Stimulated activated CD4-positive, alpha-beta T cell treated with anti-CD3 and anti-CD28 coated beads, Interleukin-12 subunit alpha, Interleukin-12 subunit beta, amount 100 ng/mL, for 48 hours (primary cell): ENCODE data around the gene UCN2.
"Not testable (repeated sequence)": the region's sequence is repeated elsewhere in the genome, so short reads cannot be mapped to it uniquely, and the experiment has no call there.

Experiments
- DNase-seq, 3 donors: peaks; one replicate each; pipeline ENCODE4 v3.0.0-alpha.2; 2020; ENCODE audit warnings: low read depth in 2 of 3, low spot score in 1 of 3

The UCN2 gene

DNA sequence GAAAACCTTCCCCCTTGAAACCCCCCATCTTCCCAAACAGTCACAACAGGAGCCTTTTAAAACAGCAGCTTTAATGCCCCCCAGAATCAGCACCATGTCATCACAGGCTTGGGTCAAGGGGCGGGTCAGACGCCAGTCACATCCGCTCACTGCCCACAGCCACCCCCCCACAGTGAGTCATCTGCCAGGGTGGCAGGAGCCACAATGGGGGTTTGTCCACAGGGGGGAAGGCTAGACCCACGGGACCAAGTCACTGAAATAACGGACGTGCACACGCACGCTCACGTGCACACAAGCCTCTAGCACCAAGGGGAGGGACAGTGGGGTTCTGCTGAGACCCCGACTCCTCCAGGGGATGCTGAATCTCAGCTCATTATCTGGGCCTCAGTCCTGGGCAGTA lies 441 bp upstream of the UCN2 start:
- DNase-seq, result no peak

DNA sequence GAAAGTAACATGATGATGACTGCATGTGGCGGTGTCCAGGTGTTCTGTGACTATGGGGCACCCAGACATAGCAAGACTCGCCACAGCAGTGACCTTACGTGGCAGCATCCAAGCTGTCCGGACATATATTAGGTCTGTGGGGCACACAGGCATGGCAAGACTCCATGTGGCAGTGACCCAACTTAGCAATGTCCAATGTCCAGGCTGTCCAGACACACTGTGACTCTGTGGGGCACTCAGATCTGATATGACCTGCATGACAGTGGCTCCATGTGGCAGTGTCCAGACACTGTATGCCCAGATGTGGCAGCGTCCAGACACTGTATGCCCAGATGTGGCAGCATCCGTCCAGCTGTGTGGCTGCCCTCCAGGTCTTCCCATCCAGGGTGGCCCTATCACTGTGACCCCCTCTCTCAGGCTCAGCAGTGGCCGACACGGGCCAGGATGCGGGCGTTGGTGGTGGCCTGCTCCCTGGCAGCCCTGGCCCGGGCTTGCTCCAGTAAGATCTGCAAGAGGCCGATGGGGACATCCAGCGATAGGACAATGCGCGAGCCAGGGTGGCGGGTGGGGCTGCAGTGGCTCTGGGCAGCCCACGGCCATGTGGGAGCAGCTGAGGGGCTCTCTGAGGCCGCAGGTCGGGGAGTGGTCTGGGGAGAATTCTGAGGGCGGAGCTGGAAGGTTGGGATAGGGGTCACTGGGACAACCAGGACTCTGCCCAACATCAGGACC lies 1.1 kb downstream of the UCN2 start:
- DNase-seq, result no peak

DNA sequence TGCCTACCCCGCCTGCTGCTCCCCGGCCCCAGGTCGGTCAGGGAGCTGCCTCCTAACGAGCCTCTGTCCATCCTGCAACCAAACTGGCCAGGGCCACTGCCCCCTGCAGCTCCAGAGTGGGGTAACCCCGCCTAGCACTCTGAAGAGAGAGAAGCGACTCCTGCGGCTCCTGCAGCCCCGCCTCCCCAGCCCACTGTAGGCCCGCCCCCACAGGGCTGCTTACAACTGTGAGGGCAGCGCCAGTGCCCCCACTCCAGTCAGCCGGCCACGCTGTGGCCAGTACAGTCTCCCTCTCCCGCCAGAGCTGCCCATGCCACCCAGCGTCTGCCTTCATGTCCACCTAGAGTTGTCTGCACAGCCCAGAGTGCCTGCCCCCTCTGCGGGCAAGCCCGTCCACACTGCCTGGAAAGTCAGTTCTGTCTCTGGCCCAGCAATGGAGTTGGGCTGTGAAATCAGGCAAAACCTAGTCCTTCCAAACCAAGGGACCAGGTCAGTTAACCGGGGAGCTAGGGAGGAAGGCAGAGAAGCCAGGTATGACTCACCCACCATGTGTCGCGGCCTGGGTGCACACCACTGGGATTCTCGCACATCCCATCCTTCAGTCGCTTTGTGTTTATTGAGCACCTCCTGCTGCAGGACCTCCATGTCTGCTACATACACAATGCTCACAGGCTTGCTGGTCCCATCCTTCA lies 2.4 kb downstream of the UCN2 start:
- DNase-seq, result no peak

DNA sequence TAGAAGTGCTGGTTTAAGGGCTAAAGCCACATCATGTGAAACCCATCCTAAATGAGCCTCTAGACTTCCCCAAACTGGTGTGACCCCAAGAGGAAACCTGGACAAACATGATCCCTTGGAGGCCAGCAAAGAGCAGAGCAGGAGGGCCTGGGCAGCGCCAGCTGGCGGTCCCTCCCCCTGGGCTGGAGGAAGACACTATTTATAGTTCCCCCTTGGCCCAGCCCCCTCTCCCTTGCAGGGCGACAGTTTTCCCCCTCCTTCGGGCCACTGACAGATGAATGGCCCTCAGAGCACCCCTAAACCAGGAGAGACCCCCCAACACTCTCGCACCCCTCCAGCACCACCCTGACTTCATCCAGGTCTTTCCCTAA lies 2.9 kb downstream of the UCN2 start:
- no peak for DNase-seq

DNA sequence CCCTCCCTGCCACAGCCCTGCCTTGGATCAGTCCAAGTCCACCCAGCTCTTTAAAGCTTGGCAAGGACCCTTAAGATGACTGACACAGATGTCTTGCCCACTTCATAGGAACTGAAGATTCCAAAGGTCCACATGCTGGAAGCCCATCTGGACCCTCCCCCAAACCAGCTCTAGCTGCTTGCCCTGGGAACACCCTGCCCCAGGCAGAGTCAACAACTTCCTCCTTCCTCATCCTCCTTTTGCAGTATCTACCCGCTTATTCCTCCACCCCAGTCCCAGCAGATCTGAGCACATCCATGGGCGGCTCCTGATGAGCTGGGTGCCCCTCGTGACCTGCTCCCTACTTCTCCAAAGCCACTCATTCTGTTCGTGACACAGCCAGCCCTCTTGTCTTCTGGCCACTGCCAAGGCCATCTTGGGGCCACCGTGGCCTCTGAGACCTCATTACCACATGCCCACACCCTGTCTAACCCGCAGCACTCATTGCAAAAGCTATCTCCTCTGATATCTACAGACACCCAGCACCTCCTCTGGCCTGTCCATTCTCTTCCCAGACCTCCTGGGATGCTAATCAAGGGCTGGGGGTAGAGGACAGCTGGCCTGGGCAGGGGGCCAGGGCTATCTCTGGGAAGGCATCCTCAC lies 5.0 kb downstream of the UCN2 start:
- no peak for DNase-seq

DNA sequence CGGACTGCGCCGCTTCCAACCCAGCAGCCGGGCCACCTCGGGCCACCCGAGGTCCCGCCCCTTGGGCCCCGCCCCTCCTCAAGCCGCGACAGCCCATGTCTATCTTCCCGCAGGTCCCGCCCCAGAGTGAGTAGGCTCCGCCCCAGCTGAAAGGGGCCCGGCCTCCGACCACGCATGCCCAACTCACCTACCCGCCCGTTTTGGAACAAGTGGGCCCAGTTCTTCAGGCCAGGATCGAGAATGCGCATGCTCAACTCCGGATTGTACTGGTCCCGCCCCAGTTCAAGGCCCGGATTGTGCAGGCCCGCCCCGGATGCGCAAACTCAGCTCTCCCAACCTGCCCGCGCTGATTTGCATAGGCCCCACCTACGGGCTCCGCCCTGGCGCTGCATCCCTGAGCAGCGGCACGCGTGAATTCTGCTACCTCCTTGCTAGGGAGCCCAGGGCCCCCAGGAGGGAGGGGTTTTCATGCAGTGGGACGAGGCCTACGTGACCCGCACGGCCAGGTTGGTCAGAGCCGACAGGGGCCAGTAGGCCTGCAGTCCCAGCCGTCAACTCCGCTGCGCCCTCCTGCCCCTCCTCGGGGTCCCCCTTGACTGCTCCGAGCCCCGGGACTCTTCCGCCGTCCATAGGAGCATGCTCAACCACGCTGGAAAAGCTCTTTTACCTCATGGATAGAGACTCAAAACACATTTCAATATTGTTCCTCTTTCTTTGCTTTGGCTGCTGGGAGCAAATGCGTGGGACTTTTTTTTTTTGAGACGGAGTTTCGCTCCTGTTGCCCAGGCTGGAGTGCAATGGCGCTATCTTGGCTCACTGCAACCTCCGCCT lies 6.6 kb downstream of the UCN2 start, which contains the start of gene PFKFB4:
PFKFB4 (minus strand) TSS at position 8 of the 831 bp plus-strand sequence. CDS start 26 bp downstream, outside the sequence.
- DNase-seq, result peak; percentile 98 to 100 (median 99)

DNA sequence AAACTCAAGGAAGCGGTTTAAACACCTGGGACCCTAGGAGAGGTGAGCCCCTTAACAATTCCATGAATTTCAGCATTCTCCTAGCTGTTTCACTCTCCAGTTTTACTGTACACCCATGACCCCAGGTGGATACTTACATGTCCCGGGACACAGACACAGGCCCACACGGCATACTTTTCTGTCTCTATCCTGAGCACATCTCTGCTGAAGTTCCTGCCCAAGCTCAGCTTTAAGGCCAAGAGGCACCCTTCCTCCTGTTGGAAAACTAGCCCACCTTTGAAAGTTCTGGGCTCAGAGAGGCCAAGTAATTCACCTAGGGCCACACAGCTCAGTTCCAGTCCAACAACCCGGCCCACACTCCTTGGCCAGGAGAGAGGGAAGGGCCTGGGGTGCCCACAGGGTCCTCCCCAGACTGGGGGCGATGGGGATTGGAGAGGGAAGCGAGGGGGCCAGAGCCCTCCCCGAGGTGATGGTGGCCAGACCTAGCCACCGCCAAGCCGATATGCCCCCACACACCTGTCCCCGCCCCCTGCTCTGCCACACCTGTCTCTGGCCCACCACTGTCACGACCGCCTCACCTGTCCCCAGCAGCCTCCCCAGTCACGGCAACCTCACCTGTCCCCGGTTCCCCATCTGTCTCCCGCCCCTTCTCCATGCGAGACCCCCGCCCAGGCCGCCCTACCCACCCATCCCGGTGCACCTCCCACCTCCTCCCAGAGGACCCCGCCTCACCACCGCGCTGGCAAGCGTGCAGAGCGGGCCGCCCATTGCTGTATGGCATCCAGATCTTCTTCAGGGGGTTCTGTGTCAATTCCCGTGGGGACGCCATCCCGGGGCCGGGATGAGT lies 7.4 kb downstream of the UCN2 start:
- DNase-seq, result no peak

DNA sequence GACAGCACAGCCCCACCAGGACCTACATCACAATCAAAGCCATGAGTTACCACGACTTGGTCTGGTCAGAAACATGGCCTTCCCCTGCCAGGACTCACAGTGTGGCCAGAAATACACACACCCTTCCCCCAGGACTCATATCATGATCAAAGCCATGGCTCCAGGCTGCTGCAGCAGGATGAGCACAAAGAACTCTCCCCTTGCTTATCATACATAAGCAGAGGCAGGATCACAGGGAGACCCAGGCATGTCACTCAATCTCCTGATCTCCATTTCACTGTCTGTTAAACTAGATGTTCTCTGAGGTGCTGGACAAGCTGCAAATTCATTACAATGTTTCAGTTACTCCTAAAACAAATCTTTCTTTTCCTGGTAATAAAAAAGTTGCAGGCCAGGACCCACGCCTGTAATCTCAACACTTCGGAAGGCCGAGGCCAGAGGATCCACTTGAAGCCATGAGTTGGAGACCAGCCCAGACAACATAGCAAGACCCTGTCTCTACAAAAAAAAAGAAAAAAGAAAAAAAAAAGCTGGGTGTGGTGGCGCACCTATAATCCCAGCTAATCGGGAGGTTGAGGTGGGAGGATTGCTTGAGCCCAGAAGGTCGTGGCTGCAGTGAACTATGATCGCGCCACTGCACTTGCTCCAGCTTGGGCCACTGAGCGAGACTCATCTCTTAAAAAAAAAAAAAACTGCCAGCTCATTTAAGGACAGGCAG lies 8.2 kb downstream of the UCN2 start:
- no peak for DNase-seq

DNA sequence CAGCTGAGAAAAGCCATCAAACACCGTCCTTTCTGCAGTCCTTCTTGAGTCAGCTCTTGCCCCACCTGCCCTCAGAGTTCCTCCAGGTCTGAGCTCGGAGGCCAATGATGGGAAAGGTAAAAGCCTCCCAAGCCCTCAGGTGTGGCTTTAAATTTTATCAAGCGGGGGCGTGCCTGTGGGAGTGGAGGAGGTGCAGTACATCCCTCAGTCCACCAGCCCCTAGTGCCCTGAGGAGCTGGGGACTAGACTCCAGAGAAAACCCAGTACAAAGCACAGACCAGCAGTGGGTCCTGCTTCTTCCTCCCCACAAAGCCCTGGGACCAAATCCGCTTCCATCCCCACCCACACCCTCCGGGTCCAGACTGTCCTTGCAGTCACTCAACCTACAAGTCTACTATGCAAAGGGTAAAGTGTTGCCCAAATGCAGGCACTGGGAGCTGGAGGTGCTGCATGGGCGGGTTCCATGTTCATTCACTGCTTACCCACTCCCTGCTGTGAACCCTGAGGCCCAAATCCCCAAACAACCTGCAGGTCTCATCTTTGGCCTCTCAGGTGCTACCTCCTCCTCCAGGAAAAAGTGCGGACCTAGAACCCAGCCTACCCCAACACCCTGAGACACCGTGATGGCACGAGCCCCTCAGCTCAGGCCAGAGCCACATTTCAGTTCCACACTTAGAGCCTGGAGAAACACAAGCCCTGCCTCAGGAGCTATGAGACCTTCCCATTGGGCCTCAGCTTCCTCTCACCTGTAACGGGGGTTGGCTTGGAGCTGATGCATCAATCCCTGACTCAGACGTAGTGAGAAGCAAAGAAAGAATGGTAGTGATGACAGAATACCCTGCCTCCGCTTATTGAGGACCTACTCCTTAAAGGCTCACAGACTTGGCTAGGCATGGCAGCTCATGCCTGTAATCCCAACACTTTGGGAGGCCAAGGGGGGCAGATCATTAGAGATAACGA lies 9.4 kb downstream of the UCN2 start:
- DNase-seq, result no peak

DNA sequence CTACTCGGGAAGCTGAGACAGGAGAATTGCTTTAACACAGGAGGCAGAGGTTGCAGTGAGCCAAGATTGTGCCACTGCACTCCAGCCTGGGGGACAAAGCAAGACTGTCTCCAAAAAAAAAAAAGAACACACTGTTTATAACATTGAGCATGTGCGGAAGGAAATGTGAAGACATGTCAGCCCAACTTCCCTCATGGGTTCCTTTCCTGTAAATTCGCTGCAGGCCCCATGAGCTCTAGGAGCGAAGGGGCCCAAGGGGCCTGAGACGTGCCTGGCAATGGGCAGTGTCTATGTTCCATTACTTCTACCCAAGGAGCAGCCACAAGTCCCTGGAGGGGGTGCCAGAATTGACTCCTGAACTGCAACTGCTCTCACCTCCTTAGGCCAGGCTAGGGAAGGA lies 10.2 kb downstream of the UCN2 start:
- DNase-seq, result no peak

DNA sequence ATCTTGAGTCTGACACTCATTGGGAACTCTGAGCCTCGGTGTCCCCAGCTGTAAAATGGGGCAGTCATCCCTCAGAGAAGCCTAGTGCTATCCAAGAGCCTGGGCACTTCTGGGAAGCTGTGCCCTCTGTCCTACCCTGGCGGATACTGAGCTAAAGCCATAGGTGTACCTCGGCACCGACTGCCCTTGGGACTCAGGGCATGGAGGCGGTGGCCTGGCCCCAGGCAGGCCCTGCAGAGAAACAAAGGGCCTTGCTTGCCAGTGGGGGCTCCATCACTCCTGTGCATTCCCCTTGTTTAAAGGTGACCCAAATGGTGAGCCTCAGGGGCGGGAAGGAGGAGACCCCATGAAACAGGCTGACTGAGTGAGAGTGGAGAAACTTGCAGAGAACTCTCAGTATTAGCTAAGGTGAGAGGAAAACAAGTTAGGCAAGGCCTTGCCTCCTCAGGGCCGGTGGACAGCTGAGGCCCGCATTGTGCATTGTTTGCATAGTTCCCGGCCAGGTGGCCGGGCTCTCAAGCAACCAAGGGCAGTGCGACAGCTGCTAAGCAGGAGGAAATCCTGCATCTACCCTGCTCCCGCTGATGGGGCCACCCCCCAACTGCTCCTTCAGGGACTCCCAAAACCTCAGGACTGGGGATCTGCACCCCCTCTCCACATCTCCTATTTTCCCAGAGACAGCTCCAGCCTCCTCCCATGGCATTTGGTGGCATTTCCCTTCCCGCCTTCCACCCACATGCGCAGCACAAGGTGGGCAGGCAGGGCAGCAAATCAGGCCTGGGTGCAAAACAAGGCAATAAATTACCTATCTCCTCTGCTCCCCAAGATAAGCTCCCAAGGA lies 11.2 kb downstream of the UCN2 start:
- DNase-seq, result no peak

DNA sequence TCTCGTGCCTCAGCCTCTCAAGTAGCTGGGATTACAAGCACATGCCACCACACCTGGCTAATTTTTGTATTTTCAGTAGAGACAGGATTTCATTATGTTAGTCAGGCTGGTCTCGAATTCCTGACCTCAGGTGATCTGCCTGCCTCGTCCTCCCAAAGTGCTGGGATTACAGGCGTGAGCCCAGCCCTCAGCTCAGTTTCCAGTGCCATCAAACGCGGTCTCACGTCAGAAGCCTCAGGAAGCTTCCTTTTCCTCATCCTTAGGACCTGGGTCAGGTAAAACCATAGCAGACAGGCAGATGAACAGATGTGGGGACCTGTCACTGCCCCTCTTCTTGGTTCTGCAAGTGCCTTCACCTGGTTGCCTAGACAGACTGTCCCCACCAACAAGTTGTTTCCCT lies 11.9 kb downstream of the UCN2 start:
- DNase-seq, result not testable (repeated sequence)

DNA sequence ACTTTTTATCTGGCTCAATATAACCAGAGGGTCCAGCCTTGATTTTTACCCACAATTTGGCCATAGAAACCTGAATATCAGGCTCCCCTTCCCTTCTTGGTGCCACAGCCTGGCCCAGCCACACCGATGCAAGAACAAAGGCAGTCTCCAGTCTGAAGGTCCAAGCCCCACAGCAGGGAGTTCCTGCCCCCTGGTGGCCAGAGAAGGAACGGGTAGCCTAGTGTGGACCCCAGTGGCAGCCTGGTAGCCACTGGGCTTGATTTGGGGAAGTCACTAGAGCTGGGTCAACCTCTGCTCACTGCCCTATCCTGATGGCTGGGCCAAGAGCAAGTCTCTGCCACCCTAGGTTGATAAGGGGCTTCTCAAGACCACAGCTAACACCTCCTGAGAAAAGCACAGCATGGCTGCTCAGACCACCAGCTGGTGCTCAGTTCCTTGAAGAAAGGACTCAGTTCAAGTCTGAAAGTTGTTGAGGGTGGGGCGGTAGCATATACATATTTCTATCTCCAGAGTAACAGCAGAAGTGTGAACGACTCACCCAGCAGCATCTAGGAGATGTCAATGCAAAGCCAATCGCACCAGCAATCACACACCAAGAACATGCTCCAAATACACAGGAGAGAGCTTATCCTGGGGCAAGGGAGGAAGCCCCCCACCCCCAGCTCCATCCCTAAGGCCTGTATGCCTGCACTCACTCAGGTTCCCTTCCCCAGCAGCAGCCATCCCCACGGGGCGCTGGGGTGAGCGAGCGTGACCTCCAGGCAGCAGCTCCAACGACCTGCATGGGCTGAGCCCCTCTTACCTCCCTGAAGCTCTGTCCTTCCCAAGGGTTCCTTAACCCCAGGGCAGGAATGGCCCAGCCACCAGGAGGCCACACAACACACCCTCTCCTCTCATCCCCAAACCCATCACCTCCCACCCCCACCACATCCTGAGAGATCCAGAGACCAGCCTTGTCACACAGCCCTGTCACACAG lies 14.6 kb downstream of the UCN2 start:
- peak; percentile 71 to 81 (median 72) for DNase-seq

DNA sequence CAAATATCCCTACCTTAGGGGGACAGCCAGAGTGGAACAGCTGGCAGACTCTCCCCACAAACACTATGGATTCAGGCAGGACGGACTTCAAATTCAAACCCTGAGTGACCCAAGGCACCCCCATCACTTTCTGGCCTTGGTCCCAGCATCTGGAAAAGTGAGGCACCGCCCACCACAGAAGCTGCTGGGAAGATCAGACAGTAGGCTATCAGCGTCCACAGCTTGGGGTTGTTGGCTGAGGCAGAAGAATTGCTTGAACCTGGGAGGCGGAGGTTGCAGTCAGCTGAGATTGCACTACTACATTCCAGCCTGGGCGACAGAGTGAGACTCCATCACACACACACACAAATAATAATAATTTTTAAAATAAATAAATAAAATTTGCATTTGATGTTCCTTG lies 15.5 kb downstream of the UCN2 start:
- DNase-seq, result no peak

DNA sequence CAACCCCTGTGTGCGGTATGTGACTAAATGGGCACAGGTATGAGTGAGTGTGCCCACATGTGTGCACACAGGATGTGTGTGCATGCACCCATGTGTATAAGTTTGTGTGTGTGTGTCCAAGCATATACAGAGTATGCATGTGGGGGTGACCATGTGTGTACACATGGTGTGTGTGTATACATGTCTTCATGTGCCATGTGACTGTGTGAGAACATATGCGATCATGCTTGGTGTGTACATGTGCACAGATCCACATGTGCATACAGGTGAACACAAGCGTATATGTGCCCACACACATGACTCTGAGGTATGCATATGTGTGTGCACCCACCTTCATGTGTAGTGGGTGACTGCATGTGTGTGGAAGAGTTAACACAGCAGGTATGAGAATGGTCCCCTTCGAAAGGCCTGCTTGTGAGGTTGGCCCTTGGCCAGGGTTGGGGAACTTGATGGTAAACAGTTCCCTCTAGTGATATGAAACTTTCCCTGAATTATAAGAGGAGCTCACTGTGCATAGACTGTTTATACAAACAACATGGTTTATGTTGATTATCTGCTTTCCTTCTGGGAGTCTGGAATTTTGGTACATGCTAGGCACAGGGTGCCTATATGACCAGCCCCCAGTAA lies 17.3 kb downstream of the UCN2 start:
- no peak for DNase-seq

DNA sequence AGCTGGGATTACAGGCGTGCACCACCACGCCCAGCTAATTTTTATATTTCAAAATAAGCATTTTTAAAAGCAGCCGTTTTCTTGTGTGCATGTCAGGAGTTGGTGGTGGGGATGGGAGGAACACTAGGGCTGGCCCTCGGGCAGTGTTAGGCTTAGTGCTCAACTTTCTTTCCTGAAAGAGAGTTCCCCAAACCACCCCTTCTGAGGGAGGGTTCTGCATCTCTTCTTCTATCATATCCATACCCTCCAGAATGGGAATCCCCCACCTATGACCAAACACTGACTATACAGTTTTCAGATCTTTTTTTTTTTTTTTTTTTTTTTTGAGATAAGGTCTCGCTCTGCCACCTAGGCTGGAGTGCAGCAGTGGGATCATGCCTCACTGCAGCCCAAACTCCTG lies 19.4 kb downstream of the UCN2 start:
- DNase-seq, result no peak
